ENCODE measurements around the gene MMP15.

DNA sequence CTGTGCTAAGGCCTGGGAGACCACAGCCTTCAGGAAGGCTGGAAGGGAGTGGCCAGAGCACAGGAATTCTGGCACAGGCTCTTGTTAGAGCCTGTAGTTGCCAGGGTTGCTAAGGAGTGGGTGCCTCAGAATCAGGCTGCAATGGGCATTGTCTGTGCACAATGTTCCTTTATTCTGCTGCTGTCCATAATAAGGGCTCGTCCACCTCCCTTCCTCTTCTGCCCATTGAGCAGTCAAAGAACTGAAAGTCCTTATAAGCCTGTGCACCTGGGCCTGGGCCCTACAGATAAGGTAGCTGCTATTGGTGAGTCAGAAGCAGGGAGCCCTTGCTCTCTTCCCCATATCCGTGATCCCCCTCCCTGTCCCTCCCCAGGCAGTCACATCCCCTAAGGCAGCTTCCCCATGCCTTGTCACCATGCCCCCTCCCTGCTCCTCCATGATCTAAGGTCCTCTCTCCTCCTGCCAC, 49.2 kb upstream of the MMP15 start:
- TF ChIP-seq, protein P1, sequence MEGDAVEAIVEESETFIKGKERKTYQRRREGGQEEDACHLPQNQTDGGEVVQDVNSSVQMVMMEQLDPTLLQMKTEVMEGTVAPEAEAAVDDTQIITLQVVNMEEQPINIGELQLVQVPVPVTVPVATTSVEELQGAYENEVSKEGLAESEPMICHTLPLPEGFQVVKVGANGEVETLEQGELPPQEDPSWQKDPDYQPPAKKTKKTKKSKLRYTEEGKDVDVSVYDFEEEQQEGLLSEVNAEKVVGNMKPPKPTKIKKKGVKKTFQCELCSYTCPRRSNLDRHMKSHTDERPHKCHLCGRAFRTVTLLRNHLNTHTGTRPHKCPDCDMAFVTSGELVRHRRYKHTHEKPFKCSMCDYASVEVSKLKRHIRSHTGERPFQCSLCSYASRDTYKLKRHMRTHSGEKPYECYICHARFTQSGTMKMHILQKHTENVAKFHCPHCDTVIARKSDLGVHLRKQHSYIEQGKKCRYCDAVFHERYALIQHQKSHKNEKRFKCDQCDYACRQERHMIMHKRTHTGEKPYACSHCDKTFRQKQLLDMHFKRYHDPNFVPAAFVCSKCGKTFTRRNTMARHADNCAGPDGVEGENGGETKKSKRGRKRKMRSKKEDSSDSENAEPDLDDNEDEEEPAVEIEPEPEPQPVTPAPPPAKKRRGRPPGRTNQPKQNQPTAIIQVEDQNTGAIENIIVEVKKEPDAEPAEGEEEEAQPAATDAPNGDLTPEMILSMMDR (IDR thresholded peaks at IDR 0.05), result no peak
- no peak for TF ChIP-seq POLR2A (IDR thresholded peaks at IDR 0.05)
